Stomach (tissue), 4 donors: ENCODE results near the gene PHETA1.

Experiments used
- POLR2AphosphoS5 ChIP-seq, 3 donors: sonication (generic); formaldehyde crosslinking; IDR thresholded peaks; one replicate each; pipeline ENCODE4 v1.6.1; 2016; ENCODE audit warnings: antibody characterized with exemption in 3 of 3
- TF ChIP-seq, protein P1 (sequence below), 7 experiments: fragments of 450-650 bp in 4 of 7; fragments of 200-600 bp in 3 of 7; sonication (generic) in 3 of 7; IDR thresholded peaks; one replicate each; pipeline ENCODE4 v1.5.1; 2016 to 2019; ENCODE audit warnings: antibody characterized with exemption in 7 of 7, control low read depth in 2 of 7, mild to moderate bottlenecking in 1 of 7

DNA sequence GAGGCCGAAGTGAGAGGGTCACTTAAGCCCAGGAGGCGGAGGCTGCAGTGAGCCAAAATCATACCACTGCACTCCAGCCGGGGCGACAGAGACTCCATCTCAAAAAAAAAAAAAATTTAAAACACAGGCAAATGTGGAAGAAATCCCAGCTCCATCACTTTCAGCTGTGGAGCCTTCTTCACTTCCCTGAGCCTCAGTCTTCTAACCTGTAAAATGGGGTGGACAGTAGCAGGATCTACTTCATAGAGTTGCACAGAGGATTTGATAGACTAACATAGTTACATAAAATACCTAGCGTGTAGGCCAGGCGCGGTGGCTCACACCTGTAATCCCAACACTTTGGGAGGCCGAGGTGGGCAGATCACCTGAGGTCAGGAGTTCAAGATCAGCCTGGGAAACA, 26.5 kb downstream of the PHETA1 start:
- TF ChIP-seq, protein P1, sequence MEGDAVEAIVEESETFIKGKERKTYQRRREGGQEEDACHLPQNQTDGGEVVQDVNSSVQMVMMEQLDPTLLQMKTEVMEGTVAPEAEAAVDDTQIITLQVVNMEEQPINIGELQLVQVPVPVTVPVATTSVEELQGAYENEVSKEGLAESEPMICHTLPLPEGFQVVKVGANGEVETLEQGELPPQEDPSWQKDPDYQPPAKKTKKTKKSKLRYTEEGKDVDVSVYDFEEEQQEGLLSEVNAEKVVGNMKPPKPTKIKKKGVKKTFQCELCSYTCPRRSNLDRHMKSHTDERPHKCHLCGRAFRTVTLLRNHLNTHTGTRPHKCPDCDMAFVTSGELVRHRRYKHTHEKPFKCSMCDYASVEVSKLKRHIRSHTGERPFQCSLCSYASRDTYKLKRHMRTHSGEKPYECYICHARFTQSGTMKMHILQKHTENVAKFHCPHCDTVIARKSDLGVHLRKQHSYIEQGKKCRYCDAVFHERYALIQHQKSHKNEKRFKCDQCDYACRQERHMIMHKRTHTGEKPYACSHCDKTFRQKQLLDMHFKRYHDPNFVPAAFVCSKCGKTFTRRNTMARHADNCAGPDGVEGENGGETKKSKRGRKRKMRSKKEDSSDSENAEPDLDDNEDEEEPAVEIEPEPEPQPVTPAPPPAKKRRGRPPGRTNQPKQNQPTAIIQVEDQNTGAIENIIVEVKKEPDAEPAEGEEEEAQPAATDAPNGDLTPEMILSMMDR (IDR thresholded peaks at IDR 0.05): no peak
- TF ChIP-seq POLR2AphosphoS5 (IDR thresholded peaks at IDR 0.05): no peak
